HEK293 (cell line): ENCODE data around the gene MFAP1.

Source experiments
- EGR2 ChIP-seq: fragments of 450-650 bp; formaldehyde crosslinking; IDR thresholded peaks from 2 replicates; pipeline ENCODE4 v1.5.1; 2016; ENCODE audit warnings: low read depth, missing biosample characterization, missing genetic modification characterization
- IKZF3 ChIP-seq: fragments of 450-650 bp; IDR thresholded peaks from 2 replicates; pipeline ENCODE4 v1.5.0; 2018; ENCODE audit warnings: missing biosample characterization, mild to moderate bottlenecking, missing genetic modification characterization, moderate library complexity
- PRDM2 ChIP-seq: fragments of 450-650 bp; formaldehyde crosslinking; IDR thresholded peaks from 2 replicates; pipeline ENCODE4 v1.5.1; 2016; ENCODE audit warnings: missing biosample characterization, missing genetic modification characterization, borderline replicate concordance
- SCRT2 ChIP-seq: fragments of 450-650 bp; formaldehyde crosslinking; IDR thresholded peaks from 2 replicates; pipeline ENCODE4 v1.5.1; 2016; ENCODE audit warnings: missing biosample characterization, missing genetic modification characterization
- ZBTB11 ChIP-seq: fragments of 450-650 bp; formaldehyde crosslinking; conservative IDR thresholded peaks from 2 replicates; pipeline ENCODE4 v1.5.1; 2016; ENCODE audit warnings: low read depth, missing biosample characterization, missing genetic modification characterization
- ZBTB8A ChIP-seq: fragments of 450-650 bp; formaldehyde crosslinking; IDR thresholded peaks from 2 replicates; pipeline ENCODE4 v1.5.1; 2016; ENCODE audit warnings: missing biosample characterization, missing genetic modification characterization
- ZIC2 ChIP-seq: fragments of 450-650 bp; formaldehyde crosslinking; IDR thresholded peaks from 2 replicates; pipeline ENCODE4 v1.5.1; 2016; ENCODE audit warnings: missing biosample characterization, missing genetic modification characterization
- ZNF121 ChIP-seq: fragments of 450-650 bp; formaldehyde crosslinking; IDR thresholded peaks from 2 replicates; pipeline ENCODE4 v1.5.1; 2016; ENCODE audit warnings: missing biosample characterization, missing genetic modification characterization
- ZNF138 ChIP-seq: fragments of 450-650 bp; formaldehyde crosslinking; IDR thresholded peaks from 2 replicates; pipeline ENCODE4 v1.5.1; 2016; ENCODE audit warnings: missing biosample characterization, missing genetic modification characterization, borderline replicate concordance
- ZNF202 ChIP-seq: fragments of 450-650 bp; formaldehyde crosslinking; IDR thresholded peaks from 2 replicates; pipeline ENCODE4 v1.5.1; 2016; ENCODE audit warnings: missing biosample characterization, missing genetic modification characterization, borderline replicate concordance
- ZNF221 ChIP-seq: fragments of 450-650 bp; formaldehyde crosslinking; IDR thresholded peaks from 2 replicates; pipeline ENCODE4 v1.5.1; 2017; ENCODE audit warnings: missing biosample characterization, missing genetic modification characterization, borderline replicate concordance
- ZNF350 ChIP-seq: fragments of 450-650 bp; formaldehyde crosslinking; IDR thresholded peaks from 2 replicates; pipeline ENCODE4 v1.5.0; 2017; ENCODE audit warnings: missing biosample characterization, mild to moderate bottlenecking, missing genetic modification characterization
- ZNF362 ChIP-seq: fragments of 450-650 bp; formaldehyde crosslinking; IDR thresholded peaks from 2 replicates; pipeline ENCODE4 v1.5.1; 2016; ENCODE audit warnings: missing biosample characterization, missing genetic modification characterization
- ZNF426 ChIP-seq: fragments of 450-650 bp; formaldehyde crosslinking; IDR thresholded peaks from 2 replicates; pipeline ENCODE4 v1.5.1; 2017; ENCODE audit warnings: missing biosample characterization, missing genetic modification characterization, mild to moderate bottlenecking, inconsistent platforms, moderate library complexity
- ZNF433 ChIP-seq: fragments of 450-650 bp; formaldehyde crosslinking; IDR thresholded peaks from 2 replicates; pipeline ENCODE4 v1.5.1; 2016; ENCODE audit warnings: missing biosample characterization, missing genetic modification characterization, low read depth
- ZNF514 ChIP-seq: fragments of 450-650 bp; formaldehyde crosslinking; IDR thresholded peaks from 2 replicates; pipeline ENCODE4 v1.5.1; 2016; ENCODE audit warnings: missing biosample characterization, missing genetic modification characterization
- ZNF560 ChIP-seq: fragments of 450-650 bp; formaldehyde crosslinking; IDR thresholded peaks from 2 replicates; pipeline ENCODE4 v1.5.1; 2017; ENCODE audit warnings: missing biosample characterization, missing genetic modification characterization, borderline replicate concordance
- ZNF580 ChIP-seq: fragments of 450-650 bp; formaldehyde crosslinking; IDR thresholded peaks from 2 replicates; pipeline ENCODE4 v1.5.1; 2016; ENCODE audit warnings: missing biosample characterization, missing genetic modification characterization
- ZNF600 ChIP-seq: fragments of 450-650 bp; formaldehyde crosslinking; IDR thresholded peaks from 2 replicates; pipeline ENCODE4 v1.5.1; 2016; ENCODE audit warnings: missing biosample characterization, missing genetic modification characterization
- ZNF660 ChIP-seq: fragments of 450-650 bp; IDR thresholded peaks from 2 replicates; pipeline ENCODE4 v1.5.1; 2018; ENCODE audit warnings: missing biosample characterization, mild to moderate bottlenecking, missing genetic modification characterization
- ZNF785 ChIP-seq: fragments of 450-650 bp; formaldehyde crosslinking; IDR thresholded peaks from 2 replicates; pipeline ENCODE4 v1.5.1; 2016; ENCODE audit warnings: missing biosample characterization, missing genetic modification characterization
- TF ChIP-seq, protein P1 (sequence below): fragments of 450-650 bp; formaldehyde crosslinking; IDR thresholded peaks from 2 replicates; pipeline ENCODE4 v1.5.1; 2017; ENCODE audit warnings: missing biosample characterization, mild to moderate bottlenecking, missing genetic modification characterization, moderate library complexity
- TF ChIP-seq, protein P2 (sequence below): fragments of 450-650 bp; formaldehyde crosslinking; IDR thresholded peaks from 2 replicates; pipeline ENCODE4 v1.5.1; 2016; ENCODE audit warnings: missing biosample characterization, missing genetic modification characterization

Gene MFAP1

GRCh38 chr15:43826508-43827341, 2.2 kb upstream of the MFAP1 start, which contains the start of gene WDR76 (continued):
- TF ChIP-seq PRDM2 (tag by site-specific recombination) (no peak), ZIC2 (peak; percentile 37; the same call in 1 of the 2 replicates), ZNF350 (tag by site-specific recombination) (no peak), SCRT2 (tag by site-specific recombination) (no peak), ZNF202 (tag by site-specific recombination) (no peak), ZNF600 (tag by site-specific recombination) (peak; percentile 89), ZNF785 (tag by site-specific recombination) (peak; percentile 38; the same call in 1 of the 2 replicates), ZNF433 (tag by site-specific recombination) (no peak), ZNF138 (tag by site-specific recombination) (no peak), ZNF580 (0 out of 2 replicates have a peak, but pooled peaks have one; percentile 35), IKZF3 (tag by site-specific recombination) (0 out of 2 replicates have a peak, but pooled peaks have one; percentile 13), ZNF121 (tag by site-specific recombination) (no peak; the same call in 1 of the 2 replicates), ZNF362 (tag by site-specific recombination) (no peak), ZNF560 (tag by site-specific recombination) (no peak), ZNF221 (tag by site-specific recombination) (no peak), ZNF660 (no peak; the same call in 1 of the 2 replicates), EGR2 (tag by site-specific recombination) (no peak), ZBTB11 (no peak; the same call in 1 of the 2 replicates), ZNF426 (tag by site-specific recombination) (no peak), ZBTB8A (tag by site-specific recombination) (peak; percentile 41; the same call in 1 of the 2 replicates), ZNF514 (no peak)
- TF ChIP-seq, protein P1, sequence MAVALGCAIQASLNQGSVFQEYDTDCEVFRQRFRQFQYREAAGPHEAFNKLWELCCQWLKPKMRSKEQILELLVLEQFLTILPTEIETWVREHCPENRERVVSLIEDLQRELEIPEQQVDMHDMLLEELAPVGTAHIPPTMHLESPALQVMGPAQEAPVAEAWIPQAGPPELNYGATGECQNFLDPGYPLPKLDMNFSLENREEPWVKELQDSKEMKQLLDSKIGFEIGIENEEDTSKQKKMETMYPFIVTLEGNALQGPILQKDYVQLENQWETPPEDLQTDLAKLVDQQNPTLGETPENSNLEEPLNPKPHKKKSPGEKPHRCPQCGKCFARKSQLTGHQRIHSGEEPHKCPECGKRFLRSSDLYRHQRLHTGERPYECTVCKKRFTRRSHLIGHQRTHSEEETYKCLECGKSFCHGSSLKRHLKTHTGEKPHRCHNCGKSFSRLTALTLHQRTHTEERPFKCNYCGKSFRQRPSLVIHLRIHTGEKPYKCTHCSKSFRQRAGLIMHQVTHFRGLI, result peak; percentile 81
- TF ChIP-seq, protein P2, sequence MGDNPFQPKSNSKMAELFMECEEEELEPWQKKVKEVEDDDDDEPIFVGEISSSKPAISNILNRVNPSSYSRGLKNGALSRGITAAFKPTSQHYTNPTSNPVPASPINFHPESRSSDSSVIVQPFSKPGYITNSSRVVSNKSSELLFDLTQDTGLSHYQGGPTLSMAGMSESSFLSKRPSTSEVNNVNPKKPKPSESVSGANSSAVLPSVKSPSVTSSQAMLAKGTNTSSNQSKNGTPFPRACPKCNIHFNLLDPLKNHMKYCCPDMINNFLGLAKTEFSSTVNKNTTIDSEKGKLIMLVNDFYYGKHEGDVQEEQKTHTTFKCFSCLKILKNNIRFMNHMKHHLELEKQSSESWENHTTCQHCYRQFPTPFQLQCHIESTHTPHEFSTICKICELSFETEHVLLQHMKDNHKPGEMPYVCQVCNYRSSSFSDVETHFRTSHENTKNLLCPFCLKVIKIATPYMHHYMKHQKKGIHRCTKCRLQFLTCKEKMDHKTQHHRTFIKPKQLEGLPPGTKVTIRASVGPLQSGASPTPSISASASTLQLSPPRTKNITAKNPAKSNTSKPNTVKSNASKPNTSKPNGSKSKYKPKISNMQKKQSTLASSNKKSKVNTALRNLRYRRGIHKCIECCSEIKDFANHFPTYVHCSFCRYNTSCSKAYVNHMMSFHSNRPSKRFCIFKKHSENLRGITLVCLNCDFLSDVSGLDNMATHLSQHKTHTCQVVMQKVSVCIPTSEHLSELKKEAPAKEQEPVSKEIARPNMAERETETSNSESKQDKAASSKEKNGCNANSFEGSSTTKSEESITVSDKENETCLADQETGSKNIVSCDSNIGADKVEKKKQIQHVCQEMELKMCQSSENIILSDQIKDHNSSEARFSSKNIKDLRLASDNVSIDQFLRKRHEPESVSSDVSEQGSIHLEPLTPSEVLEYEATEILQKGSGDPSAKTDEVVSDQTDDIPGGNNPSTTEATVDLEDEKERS (tag by site-specific recombination), result peak; percentile 40; the same call in 1 of the 2 replicates
